ENCODE data around the gene PRDX5. TPM values are rescaled to one million over a fixed set of nuclear protein-coding genes. Genes with fewer than 3 reads are reported as not detected.
"Not testable (repeated sequence)": the region's sequence is repeated elsewhere in the genome, so short reads cannot be mapped to it uniquely, and the experiment has no call there.

Gene PRDX5
- total and polyA plus RNA-seq, 2 donors (not counting 1 experiment from before 2014, with no cell fraction given): 50.4 to 95.5 TPM

- Histone ChIP-seq H3K79me2 (ENCODE audit: control insufficient read depth, insufficient read depth, low read length) (peaks cover 37% of the 10 kb centered on the region), H4K20me1 (ENCODE audit: control insufficient read depth, insufficient read depth, low read length, poor library complexity, severe bottlenecking) (peaks cover 21% of the 10 kb centered on the region), H3K4me3 (ENCODE audit: control extremely low read depth in 1 of 5, extremely low read depth in 1 of 5, insufficient read depth in 1 of 5, low read depth in 2 of 5, low read length in 4 of 5) (no peak overlapping the region), H3K27me3 (replicated peaks in 1 of 4; ENCODE audit: control extremely low read depth in 1 of 4, control insufficient read depth in 3 of 4, insufficient read depth in 4 of 4, low read length in 3 of 4) (no peaks in the 10 kb centered on the region), H3K9ac (ENCODE audit: low read length) (no peak overlapping the region), H3K4me1 (ENCODE audit: control insufficient read depth in 2 of 2, insufficient read depth in 2 of 2, low read length in 2 of 2) (peaks cover 8 to 26% of the 10 kb centered on the region in 2 donors), H3K27ac (ENCODE audit: low read length in 2 of 2) (no peak overlapping the region), H3K9me3 (ENCODE audit: control extremely low read depth in 1 of 3, control insufficient read depth in 2 of 3, insufficient read depth in 1 of 3, low read length in 2 of 3) (no peaks in the 10 kb centered on the region), H3K36me3 (replicated peaks in 1 of 2; ENCODE audit: control extremely low read depth in 1 of 2, control insufficient read depth in 1 of 2, extremely low read depth in 1 of 2, insufficient read depth in 2 of 2, low read length in 1 of 2) (peaks cover 0 to 32% of the 10 kb centered on the region in 2 experiments), H3K4me2 (replicated peaks; ENCODE audit: low read depth, low read length, poor library complexity, severe bottlenecking) (no peak overlapping the region), H2AFZ (ENCODE audit: insufficient read depth, low read depth, low read length, poor library complexity, severe bottlenecking) (no peak overlapping the region)
- TF ChIP-seq CTCF (IDR thresholded peaks at IDR 0.05) (no peak), EZH2 (IDR thresholded peaks at IDR 0.05; ENCODE audit: borderline replicate concordance, insufficient read depth, low read depth, low read length, poor library complexity, severe bottlenecking) (no peak)
- intact Hi-C loops (cut with micrococcal nuclease): loop anchor here (5.0 kb wide), 1 partner anchor 427 kb away; the partner anchor contains the start of gene RASGRP2
- Mint-ChIP-seq H3K4me3 (peak overlapping the region; percentile 10), H3K27me3 (no peaks in the 10 kb centered on the region), H3K27ac (no peak overlapping the region), H3K9me3 (ENCODE audit: insufficient read depth) (no peaks in the 10 kb centered on the region), H3K4me1 (peaks cover 32% of the 10 kb centered on the region)
- ChIA-PET POLR2A (interaction anchor here (0.6 kb wide), 1 partner anchor 19 kb away, joined by 4 read pairs; no protein-coding TSS in a partner anchor), CTCF (interaction anchor here (0.6 to 1.7 kb wide), 3 partner anchors 10 to 116 kb away, joined by 3 to 5 read pairs (median 4); no protein-coding TSS in a partner anchor)
- DNase-seq (no peak), ATAC-seq (ENCODE audit: low read depth) (no peak)
- 96% methylated on average over 23 of the region's 24 CpGs for WGBS (ENCODE audit: insufficient coverage)
Observed at GRCh38 chr11:64314805-64315561, 2.9 kb upstream of the PRDX5 start.

GRCh38 chr11:64315667-64316526 lies 2.0 kb upstream of the PRDX5 start:
- ChIA-PET CTCF (interaction anchor here (0.6 to 4.7 kb wide), 11 partner anchors 11 to 373 kb away, joined by 3 to 188 read pairs (median 16); partner anchors contain the start of genes CCDC88B, ESRRA, FERMT3 and RPS6KA4), POLR2A (interaction anchor here (0.6 to 2.5 kb wide), 2 partner anchors 18 to 25 kb away, joined by 4 to 50 read pairs; partner anchors contain the start of gene CCDC88B)
- H3K4me3 Mint-ChIP-seq: peak overlapping the region; percentile 98
- intact Hi-C loops (cut with micrococcal nuclease): loop anchor here (5.0 kb wide), 1 partner anchor 426 kb away; the partner anchor contains the start of gene RASGRP2
- not testable (repeated sequence) for H3K9me3 Mint-ChIP-seq (ENCODE audit: insufficient read depth); H3K4me3 ChIP-seq (ENCODE audit: control extremely low read depth in 1 of 5, extremely low read depth in 1 of 5, insufficient read depth in 1 of 5, low read depth in 2 of 5, low read length in 4 of 5); H3K9me3 ChIP-seq (ENCODE audit: control extremely low read depth in 1 of 3, control insufficient read depth in 2 of 3, insufficient read depth in 1 of 3, low read length in 2 of 3); ATAC-seq (ENCODE audit: low read depth); H3K9ac ChIP-seq (ENCODE audit: low read length); H3K27me3 Mint-ChIP-seq; DNase-seq; H3K27me3 ChIP-seq (replicated peaks in 1 of 4; ENCODE audit: control extremely low read depth in 1 of 4, control insufficient read depth in 3 of 4, insufficient read depth in 4 of 4, low read length in 3 of 4); H2AFZ ChIP-seq (ENCODE audit: insufficient read depth, low read depth, low read length, poor library complexity, severe bottlenecking); H3K4me2 ChIP-seq (replicated peaks; ENCODE audit: low read depth, low read length, poor library complexity, severe bottlenecking)
- H3K36me3 ChIP-seq (replicated peaks in 1 of 2; ENCODE audit: control extremely low read depth in 1 of 2, control insufficient read depth in 1 of 2, extremely low read depth in 1 of 2, insufficient read depth in 2 of 2, low read length in 1 of 2): peaks cover 0 to 29% of the 10 kb centered on the region in 2 experiments
- H3K4me1 Mint-ChIP-seq: peaks cover 35% of the 10 kb centered on the region
- H3K27ac Mint-ChIP-seq: peak overlapping the region; percentile 100
- H3K79me2 ChIP-seq (ENCODE audit: control insufficient read depth, insufficient read depth, low read length): peaks cover 31% of the 10 kb centered on the region
- peak overlapping the region; percentile 99 to 100 for H3K27ac ChIP-seq (ENCODE audit: low read length in 2 of 2)
- H3K4me1 ChIP-seq (ENCODE audit: control insufficient read depth in 2 of 2, insufficient read depth in 2 of 2, low read length in 2 of 2): peaks cover 8 to 26% of the 10 kb centered on the region in 2 donors
- 87% methylated on average over 21 of the region's 25 CpGs for WGBS (ENCODE audit: insufficient coverage)
- H4K20me1 ChIP-seq (ENCODE audit: control insufficient read depth, insufficient read depth, low read length, poor library complexity, severe bottlenecking): peaks cover 17% of the 10 kb centered on the region

All from B cell (primary cell).